MM.1S (cell line): ENCODE measurements around the gene SORCS2.

Experiments
- EZH2 ChIP-seq: fragments of 300-600 bp; sonication (generic); optimal IDR thresholded peaks from 2 replicates; pipeline ENCODE3; 2017; ENCODE audit warnings: low read depth, mild to moderate bottlenecking, antibody characterized with exemption, low read length, mixed read lengths
- EZH2phosphoT487 ChIP-seq: fragments of 300-600 bp; sonication (generic); IDR thresholded peaks from 2 replicates; pipeline ENCODE4 v1.6.1; 2018; ENCODE audit warnings: antibody characterized with exemption, low read length
- TF ChIP-seq, protein P1 (sequence below): fragments of 300-600 bp; sonication (generic); IDR thresholded peaks from 2 replicates; pipeline ENCODE4 v1.5.1; 2016; ENCODE audit warnings: antibody characterized with exemption, low read length, mixed read lengths

GRCh38 chr4:7425124-7425523 lies 232.8 kb downstream of the SORCS2 start:
- TF ChIP-seq, protein P1, sequence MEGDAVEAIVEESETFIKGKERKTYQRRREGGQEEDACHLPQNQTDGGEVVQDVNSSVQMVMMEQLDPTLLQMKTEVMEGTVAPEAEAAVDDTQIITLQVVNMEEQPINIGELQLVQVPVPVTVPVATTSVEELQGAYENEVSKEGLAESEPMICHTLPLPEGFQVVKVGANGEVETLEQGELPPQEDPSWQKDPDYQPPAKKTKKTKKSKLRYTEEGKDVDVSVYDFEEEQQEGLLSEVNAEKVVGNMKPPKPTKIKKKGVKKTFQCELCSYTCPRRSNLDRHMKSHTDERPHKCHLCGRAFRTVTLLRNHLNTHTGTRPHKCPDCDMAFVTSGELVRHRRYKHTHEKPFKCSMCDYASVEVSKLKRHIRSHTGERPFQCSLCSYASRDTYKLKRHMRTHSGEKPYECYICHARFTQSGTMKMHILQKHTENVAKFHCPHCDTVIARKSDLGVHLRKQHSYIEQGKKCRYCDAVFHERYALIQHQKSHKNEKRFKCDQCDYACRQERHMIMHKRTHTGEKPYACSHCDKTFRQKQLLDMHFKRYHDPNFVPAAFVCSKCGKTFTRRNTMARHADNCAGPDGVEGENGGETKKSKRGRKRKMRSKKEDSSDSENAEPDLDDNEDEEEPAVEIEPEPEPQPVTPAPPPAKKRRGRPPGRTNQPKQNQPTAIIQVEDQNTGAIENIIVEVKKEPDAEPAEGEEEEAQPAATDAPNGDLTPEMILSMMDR = no peak
- TF ChIP-seq EZH2 (no peak), EZH2phosphoT487 (no peak)
